ENCODE data around the gene PAX2.

PAX2 gene

DNA sequence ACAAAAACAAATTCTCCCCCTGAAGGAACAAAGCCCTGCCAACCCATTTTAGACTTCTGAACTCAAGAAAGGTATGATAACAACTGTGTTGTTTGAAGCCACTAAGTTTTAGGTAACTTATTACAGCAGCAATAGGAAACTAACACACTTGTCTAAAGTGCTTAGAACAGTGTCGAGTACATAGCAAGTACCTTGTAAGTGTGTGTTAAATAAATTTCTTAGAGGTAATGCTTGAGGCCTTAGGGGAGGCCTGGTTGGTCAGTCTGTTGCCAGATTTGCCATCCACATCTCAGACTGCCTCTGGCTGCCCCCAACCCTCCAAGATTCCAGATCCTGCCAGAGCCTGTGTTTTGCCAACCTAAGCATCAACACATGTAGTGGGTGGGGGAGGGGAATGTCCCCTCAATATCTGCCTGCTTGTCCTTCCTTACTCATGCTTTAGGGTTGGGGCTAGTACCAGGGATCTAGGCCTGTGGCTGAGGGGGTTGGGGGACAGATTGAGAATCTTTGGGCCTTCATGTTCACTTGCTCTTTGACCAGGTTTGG, 27.1 kb upstream of the PAX2 start:
- TF ChIP-seq, protein P1, sequence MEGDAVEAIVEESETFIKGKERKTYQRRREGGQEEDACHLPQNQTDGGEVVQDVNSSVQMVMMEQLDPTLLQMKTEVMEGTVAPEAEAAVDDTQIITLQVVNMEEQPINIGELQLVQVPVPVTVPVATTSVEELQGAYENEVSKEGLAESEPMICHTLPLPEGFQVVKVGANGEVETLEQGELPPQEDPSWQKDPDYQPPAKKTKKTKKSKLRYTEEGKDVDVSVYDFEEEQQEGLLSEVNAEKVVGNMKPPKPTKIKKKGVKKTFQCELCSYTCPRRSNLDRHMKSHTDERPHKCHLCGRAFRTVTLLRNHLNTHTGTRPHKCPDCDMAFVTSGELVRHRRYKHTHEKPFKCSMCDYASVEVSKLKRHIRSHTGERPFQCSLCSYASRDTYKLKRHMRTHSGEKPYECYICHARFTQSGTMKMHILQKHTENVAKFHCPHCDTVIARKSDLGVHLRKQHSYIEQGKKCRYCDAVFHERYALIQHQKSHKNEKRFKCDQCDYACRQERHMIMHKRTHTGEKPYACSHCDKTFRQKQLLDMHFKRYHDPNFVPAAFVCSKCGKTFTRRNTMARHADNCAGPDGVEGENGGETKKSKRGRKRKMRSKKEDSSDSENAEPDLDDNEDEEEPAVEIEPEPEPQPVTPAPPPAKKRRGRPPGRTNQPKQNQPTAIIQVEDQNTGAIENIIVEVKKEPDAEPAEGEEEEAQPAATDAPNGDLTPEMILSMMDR (IDR thresholded peaks at IDR 0.05) = no peak

DNA sequence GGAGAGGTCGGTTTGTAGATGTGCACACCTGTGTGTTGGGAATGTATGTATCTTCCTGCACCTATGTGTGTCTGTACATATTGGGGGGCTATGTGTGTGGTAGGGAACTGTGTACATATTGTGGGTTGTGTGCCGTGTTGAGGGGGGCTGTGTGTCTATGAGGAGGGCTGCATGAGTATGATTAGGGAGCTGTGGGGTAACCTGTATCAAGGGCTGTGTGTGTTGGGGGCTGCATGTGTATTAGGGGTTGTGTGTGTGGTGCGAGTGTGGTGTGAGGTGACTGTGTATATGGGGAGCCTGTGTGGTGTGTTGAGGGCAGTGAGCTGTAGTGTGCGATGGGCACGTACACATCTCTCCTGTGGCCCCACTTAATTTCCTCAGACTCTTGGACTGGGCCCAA, 22.2 kb upstream of the PAX2 start:
- TF ChIP-seq, protein P1 (IDR thresholded peaks at IDR 0.05) = no peak

DNA sequence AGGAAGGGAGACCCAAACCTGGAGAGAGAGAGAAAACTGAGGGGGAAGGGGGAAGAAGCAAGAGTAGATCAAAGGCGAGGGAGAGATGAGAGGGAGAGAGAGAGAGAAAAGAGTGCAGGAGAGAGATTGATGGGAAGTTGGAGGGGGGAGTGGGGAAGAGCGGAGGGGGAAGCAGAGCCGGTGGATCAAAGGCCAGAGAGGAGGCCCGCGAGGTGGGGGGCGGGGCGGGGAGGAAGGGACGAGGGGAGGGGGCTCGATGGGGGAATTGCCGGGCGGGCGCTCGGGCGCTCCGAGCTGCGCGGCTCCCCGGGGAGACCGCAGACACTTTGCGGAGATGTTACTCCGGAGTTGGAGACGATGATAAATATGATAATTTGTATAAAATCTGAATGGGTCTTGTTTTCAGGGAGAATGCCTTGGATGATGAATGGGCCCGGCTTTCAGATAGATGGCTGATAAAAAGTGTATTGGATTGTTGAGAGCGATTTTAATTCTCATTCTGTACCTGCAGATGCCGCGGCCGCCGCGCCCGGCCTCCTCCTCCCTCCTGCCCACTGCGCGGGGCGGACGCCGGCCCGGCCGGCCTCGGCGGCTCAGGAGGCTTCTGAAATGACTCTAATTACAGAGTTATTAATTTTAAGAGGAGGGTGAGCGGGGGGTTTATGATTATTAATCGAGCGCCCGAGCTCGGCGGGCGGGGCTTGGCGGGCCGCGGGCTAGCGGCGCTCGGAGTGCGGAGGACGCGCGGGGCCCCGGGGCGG, 21.4 kb upstream of the PAX2 start:
- TF ChIP-seq, protein P1 (IDR thresholded peaks at IDR 0.05) = no peak

DNA sequence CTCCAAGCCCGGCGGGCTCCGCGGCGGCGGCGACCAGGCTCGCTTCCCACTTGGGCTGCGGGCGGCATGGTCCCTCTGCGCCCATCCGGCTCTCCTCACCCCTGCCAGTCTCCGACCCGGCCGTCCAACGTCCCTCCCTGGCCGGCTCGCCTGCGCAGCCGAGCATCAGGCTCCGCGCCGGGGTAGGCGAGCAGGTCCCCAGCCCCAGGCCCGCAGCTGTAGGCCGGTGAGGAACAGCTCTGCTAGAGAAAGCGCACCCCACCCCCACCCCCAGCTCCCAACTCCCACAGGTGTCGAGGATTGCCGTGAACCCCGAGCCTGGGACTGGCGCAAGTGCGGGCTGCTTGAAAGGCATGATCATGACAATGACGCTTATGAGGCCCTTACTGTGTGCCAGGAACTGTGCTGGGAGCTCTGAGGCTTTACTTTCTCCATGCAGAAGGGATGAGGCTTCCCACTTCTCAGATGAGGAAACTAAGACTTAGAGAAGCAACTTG, 20.8 kb upstream of the PAX2 start:
- TF ChIP-seq, protein P1 (IDR thresholded peaks at IDR 0.05) = no peak

DNA sequence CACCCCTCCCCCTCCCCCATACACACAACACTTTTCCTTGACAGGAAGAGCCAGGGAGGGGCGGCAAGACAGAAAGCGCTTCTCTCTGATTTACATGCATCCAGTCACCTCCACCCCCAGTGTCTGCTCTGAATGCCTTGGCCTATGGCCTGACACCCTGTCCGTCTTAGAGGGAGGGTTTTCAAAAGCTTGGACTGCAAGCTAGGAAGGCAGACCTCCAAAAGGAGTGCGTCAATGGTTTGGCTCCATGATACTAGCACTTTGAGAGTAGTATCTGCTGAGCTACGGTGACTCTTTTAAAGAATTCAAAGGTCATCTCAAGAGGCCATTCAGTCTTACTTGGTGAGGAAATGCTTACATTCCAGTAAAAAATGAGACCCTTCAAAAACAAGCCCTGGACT, 20.3 kb upstream of the PAX2 start:
- TF ChIP-seq, protein P1 (IDR thresholded peaks at IDR 0.05) = no peak

DNA sequence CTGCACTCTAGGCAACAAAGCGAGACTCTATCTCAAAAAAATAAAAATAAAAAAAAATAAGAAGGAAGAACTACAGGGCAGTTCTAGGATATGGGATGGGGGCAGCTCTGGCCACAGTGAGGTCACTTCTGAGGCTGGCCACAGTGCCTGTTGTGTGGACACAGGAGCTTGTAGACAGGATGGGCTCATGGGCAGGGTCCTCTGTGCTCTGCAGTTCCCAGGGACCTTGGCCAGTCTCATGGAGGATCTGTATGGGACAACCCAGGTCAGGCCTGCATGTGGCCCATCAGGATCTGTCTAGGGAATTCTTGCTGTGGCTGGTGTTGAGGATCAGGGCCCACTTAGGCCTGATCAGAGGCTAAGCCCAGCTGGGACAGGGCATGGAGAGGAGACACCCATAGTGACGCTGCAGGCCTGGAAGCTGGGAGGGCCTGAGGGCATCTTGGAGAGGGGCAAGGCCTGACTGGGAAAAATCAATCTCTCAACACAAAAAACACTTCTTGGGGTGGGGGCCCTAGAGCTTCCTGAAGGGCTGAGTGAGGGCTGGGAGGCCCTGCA, 19.4 kb upstream of the PAX2 start:
- TF ChIP-seq, protein P1 (IDR thresholded peaks at IDR 0.05) = no peak

DNA sequence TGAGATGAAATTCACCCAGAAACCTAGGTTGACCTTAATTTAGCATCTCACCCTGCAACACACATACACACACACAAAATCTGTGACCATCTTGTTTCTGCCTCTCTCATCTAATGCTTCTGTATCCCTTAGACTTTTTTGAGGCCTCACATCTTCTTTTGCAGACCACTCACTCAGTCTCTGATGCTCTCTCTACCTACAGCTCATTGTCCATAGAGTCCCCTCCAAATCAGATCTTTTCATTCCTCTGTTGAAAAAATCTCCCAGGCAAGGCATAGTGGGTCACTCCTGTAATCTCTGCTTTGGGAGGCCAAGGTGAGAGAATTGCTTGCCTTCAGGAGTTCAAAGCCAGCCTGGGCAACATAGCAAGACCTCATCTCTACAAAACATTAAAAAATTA, 17.6 kb upstream of the PAX2 start:
- TF ChIP-seq, protein P1 (IDR thresholded peaks at IDR 0.05) = no peak

Measured in LNCAP (cell line).